ENCODE results near the gene BNIP1.
"Not testable (repeated sequence)": the region's sequence is repeated elsewhere in the genome, so short reads cannot be mapped to it uniquely, and the experiment has no call there.

Gene BNIP1, protein sequence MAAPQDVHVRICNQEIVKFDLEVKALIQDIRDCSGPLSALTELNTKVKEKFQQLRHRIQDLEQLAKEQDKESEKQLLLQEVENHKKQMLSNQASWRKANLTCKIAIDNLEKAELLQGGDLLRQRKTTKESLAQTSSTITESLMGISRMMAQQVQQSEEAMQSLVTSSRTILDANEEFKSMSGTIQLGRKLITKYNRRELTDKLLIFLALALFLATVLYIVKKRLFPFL

DNA sequence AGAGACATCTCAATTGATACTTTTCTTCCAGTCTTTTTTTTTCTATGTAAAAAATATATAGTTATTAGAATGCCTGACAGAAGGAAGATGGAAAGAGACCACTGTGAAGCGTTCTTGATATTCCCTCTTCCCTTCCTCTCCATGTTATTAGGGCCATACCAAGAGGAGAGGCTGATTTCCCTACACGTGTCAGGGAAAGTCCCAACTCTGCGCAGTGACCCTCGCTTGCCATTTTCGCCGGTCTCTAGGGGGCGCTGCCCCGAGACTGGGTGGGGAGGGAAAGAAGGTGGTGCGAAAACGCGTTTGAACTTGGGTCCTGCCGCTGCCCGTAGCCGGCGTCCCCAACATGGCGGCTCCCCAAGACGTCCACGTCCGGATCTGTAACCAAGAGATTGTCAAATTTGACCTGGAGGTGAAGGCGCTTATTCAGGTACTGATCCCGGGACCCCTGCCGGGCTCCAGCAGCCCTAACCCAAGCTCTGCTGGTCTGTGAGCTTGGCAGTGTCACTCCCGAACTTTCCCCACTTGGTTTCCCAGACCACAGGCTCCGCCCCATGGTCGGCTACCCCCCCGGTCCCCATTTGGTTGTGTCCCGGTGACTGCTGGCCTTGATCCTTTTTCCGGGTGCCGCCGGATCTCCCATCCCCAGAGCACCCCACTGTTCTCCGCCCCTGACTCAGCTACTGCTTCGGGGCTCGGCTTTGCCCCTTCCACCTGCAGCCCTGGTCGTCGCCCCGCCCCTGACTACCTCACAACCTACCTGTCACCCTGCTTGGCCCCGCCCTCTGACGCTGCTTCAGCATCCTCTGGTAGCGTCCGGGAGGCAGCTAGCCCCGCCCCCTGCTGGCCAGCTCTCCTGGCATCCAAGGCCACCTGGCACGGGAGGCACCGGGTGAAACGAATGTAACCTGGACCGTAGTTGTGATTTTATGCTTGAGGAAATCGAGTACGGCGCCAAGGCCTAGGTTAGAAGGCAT lies at the start of gene BNIP1:
Gene BNIP1, plus strand, starts transcription at position 332 of the 977 bp plus-strand sequence. Its CDS starts 15 bp downstream, at position 347.
- peak; percentile 89 to 100 for DNase-seq

DNA sequence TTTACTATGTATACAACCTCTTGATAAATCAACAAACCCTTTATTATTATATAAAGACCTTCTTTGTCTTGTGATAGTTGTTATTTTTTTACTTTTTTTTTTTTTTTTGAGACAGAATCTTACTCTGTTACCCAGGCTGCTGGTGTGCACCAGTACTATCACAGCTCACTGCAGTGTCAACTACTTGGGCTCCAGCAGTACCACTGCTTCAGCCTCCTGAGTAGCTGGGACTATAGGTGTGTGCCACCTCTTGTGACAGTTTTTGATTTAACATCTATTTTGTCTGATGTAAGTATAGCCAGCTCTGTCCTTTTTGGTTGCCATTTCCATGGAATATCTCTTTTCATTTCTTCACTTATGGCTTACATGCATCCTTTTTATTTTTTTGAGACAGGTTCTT lies 45.5 kb upstream of the BNIP1 start:
- no peak for DNase-seq

DNA sequence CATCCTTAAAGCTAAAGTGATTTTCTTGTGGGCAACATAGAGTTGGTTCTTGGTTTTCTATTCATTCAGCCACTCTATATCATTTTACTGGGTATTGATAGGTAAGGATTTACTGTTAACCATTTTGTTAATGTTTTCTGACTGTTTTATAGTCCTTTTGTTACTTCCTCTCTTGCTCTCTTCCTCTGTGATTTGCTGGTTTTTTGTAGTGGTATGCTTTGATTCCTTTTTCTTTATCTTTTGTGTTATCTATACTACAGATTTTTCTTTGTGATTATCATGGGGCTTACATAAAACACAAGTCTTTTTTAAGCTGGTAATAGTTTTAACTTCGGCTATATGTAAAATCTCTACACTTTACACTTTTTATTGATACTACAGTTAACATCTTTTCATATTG lies 44.9 kb upstream of the BNIP1 start:
- no peak for DNase-seq

DNA sequence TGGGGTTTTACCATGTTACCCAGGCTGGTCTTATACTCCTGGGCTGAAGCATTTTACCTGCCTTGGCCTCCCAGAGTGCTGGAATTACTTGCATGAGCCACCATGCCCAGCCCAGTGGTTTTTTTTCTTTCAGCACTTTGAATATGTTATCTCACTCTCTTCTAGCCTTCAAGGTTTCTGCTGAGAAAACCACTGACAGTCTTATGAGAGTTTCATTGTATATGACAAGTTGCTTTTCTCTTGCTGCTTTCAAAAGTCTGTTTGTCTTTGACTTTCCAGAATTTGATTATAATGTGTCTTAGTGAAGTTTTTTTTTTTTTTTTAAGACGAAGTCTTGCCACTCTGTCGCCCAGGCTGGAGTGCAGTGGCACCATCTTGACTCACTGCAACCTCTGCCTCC lies 43.1 kb upstream of the BNIP1 start:
- DNase-seq, result no peak

DNA sequence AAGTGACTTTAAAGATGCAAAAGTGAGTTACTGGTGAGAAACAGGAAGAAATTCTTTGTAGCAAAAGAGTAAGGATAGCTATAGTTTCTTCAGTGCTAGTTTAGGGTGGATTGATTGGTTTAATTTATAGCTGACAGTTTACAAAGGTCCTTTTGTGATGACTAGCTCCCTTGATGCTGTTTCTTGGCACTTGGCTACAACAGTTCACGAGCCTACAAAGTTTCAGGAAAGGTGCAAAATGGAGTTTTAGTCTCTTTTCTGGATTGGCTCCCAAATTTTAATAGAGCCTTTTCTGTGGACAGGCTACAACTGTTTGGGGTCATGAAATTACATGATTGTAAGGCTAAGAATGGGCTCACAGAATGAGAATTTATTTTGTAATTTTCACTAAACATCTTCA lies 40.9 kb upstream of the BNIP1 start:
- no peak for DNase-seq

DNA sequence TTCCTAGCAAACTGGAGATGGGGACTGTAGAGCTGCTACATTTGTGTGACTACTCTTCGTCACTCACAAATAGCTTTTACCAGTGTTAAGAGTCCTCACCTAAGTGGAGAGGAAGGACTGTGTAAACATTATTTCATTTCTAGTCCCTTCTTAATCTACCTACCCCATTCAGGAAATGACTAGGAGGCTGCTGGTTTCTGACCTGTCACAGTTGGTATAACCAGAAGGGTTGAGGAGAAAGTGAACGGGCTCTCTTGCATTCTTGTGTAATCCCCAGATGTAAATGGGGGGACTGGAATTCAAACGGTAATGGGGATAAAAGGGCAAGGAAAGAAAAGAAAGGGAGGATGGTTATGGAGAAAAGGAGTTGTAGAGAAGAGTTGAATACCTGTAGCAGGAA lies 35.4 kb upstream of the BNIP1 start:
- DNase-seq, result no peak

DNA sequence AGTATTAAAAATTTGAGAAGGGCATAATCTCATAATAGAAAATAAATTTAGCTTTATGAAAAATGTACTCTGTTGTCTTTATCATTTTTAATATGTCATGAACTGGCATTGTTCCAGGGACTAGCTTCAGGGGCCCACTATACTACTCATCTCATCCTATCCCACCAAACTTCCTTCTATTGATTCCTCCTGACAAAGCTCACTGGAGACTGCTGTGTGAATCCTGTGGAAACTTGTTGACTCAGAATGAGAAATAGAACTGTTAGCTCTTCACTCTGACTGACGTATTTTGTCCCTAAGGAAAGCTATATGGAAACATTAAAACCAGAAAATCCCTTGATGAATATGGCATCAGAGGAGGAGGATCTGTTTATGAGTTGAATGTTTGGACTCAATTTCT lies 29.8 kb upstream of the BNIP1 start:
- DNase-seq, result no peak

DNA sequence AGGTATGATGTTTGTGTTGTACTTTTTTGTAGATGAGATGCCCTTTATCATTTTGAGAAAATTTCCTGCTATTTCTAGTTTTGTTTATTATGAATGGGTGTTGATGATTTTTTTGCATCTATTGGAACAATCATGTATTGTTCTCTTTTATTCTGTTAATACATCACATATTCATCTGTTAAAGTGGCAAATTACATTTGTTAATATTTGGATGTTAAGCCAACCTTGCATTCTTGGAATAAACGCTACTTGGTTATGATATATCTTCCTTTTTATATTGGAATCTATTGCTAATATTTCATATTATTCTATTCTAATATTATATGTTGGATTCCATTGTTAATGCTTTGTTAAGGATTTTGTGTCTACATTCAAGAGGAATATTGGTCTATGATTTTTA lies 24.6 kb upstream of the BNIP1 start:
- no peak for DNase-seq

DNA sequence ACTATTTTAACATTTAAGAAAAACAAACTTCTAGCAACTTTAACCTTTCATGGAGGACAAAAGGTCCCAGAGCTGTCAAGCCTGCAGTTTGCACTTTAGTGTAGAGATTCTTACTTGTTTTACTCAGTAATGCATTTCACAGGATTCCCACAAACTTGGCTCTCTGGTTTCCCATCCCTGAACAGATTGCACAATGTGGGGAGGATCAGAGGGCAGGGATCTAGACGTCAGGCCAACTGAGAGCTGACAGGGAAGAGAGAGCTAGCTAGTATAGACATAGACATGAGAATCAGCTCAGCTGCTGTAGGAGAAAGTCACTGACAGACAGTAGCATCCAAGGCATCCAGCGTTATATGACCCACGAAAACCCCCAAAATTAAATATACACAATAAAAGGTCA lies 20.9 kb upstream of the BNIP1 start:
- DNase-seq, result no peak

DNA sequence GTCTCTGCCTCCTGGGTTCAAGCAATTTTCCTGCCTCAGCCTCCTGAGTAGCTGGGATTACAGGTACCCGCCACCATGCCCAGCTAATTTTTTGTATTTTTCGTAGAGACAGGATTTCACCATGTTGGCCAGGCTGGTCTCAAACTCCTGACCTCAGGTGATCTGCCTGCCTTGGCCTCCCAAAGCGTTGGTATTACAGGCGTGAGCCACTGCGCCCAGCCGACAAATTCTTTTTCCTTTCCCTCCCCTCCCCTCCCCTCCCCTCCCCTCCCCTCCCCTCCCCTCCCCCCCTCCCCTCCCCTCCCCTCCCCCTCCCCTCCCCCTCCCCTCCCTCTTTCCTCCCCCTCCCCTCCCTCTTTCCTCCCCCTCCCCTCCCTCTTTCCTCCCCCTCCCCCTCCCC lies 12.2 kb upstream of the BNIP1 start:
- DNase-seq, result not testable (repeated sequence)

DNA sequence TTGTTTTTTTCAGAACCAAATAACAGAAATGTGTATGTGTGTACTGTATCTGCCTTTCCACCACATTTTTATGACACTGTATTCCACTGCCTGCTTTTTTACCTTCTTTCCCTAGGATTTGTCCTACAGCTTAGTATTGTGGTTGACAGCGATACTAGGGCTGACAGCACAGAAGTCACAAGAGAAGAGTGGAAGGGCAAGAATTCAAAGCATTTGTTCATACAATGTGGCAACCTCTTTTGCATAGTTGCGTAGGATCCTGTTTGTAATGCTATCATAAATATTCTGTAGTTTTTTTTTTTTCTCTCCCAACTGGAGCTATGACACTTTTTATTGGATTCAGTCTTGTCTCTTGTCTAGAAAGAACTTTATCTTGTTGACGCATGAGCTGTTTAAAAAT lies 5.6 kb upstream of the BNIP1 start:
- peak in 1 of 2 donors; percentile 4 for DNase-seq

DNA sequence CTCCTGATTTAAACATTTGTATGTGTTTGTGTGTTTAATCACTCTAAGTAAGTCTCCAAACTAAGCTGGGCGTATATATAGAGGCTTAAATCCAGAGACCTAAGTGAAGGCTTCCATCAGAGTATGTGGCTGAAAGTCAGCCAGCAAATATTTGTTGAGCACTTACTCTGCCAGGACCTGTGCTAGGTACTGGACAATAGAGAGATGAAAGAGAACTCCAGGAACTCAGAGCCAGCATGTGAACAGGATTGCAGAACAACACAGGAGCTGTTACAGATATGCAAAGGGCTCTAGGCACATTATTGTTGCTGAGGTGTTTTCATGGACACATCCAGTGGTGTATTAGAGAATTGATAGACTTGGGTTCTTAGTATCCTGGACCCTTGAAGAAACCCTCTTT lies 4.7 kb upstream of the BNIP1 start:
- DNase-seq, result no peak

DNA sequence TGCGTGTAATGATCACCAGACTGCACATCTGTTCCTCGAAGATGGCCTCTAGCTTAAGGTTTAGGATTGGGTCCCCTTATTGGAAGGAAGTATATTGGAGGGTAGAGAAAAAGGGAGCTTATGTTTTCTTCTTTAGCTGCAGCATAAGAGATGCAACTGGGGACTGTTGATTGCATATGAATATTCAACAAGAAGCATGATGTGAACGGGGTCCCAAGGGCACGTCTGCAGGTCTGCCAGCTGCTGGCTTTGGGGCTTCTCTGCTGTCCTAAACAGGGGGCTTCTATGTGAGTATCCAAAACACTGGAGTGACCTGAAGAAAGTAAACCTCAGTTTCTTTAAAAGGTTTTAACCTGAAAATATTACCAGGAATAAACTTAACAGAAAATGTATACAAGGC lies 3.6 kb upstream of the BNIP1 start:
- DNase-seq, result no peak

DNA sequence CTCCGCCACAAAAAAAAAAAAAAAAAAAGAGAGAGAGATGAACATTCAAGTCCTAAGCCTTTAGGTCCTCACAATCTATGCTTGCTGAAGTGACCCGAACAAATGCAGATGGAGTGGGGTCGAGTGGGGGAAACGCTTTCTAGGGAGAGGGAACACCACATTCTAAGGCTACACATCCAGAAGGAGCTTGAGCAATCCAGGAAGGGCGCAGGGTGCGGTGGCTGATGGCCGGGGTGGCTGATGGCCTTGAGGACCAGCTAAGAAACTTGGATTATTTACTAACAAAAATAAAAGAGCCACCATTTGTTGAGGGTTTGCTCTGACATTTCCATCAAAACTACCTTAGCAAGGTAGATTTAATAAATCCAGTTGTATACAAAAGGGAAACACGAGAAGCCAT lies 764 bp upstream of the BNIP1 start:
- no peak for DNase-seq

DNA sequence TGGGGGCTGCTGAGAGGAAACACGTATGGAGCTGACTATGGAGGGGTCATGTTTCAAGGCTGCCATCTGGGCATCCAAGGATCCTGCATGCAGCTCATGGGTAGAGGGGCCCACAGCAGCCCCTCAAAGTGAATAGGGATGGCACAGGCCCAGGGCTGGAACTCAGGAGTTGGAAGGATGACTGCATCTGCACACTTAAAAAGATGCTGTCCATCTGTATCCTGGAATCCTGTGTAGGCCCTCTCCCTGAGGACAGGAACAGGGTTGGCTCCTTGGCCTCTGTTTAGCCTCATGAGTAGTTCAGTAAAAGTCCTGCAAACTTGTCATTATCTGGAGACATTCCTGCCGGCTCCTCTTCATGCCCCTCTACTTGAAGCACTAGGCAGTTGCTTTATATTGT lies 4.0 kb downstream of the BNIP1 start:
- DNase-seq, result no peak

DNA sequence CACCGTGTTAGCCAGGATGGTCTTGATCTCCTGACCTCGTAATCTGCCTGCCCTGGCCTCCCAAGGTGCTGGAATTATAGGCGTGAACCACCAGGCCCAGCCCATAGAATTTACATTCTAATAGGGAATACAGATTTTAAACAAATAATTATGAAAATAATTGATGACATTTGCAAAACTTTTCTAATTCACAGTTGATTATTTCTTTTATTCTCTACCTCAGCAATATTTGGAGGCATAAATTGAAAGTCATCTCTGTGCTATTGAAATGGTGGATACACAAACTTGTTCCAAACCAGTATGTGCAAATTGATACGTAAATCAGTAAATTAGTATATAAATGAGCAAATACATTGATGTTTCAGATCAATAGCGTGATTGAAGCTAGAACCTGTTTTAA lies 8.2 kb downstream of the BNIP1 start:
- no peak for DNase-seq

DNA sequence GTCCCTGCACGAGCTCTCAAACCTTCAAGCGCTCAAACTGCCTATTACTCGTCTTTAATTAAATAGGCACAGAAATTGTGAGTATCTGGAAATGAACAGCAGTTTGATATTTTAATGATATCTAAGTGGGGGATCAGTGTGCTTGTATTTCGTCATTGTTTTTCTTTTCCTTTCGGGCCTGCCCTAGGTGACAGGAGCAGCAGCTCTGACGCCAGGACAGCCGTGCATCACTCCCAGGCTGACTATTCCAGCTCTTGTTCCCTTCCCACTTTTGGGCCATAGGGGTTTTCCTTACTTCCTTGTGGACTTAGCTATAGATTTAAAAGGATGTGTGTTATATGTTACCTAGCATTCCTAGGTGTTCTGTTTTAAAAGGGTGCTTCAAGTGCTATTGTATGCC lies 9.5 kb downstream of the BNIP1 start:
- no peak for DNase-seq

DNA sequence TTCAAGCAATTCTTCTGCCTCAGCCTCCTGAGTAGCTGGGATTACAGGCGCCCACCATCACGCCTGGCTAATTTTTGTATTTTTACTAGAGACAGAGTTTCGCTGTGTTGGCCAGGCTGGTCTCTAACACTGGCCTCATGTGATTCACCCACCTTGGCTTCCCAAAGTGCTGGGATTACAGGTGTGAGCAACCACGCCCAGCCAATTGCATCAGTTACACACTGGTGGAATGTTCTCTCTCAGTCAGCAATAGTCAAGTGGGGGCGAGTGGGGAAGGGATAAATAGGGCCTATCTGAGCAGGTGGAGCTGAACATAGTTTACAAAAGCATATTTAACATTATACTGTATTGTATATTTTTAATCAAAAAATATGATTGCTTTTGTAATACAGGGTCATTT lies 10.3 kb downstream of the BNIP1 start:
- DNase-seq, result not testable (repeated sequence)

DNA sequence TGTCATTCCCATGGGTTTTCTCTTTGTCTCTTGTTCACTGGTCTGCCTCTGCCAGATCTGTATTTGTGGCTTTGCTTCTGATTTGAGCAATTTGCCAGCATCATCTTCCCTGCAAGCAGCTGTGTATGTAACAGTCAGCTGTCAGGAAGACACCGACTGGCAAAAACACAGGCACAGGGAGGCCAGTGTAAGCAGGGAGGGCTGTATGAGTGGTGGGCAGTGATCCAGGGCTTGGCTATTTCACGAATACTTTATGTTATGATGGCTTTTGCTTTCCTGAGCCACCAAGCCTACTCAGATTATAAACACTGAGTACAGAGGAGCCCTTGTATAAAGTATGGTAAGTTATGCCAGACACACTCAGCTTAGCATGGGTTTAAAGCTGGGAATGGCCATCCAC lies 11.6 kb downstream of the BNIP1 start:
- no peak for DNase-seq

DNA sequence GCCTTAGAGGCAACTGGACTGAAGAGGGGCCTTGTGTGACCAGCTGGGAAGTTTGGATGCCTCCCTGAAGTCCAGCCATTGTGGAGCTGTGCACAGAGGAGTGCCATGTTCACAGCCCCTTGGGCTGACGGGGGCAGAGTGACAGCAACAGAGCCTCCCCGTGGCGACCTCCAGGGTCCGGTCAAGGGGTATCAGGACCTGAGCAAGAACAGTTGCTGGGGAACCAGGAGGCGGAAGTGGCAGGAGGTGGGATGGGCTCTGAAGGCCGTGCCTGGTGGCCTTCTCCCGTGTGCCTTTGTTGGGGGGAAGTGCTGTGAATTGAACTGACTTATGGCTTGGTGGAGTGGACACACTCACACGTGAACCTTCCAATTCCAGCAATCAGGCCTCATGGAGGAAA lies 14.0 kb downstream of the BNIP1 start:
- no peak for DNase-seq

DNA sequence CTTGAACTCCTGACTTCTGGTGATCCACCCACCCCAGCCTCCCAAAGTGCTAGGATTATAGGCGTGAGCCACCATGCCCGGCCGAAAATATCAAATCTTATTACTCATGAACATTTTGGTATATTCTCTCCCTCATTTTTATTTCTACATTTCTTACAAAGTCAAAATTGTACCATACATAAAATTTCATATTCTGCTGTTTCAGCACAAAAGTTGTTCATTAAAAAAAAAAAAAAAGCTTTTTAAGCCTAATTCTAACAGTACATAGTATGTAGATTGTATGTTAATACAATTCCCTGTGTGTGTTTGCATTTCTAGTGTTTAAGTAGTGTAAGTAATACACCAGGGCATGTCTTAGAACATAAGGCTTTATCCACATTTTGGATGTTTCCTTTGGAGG lies 14.9 kb downstream of the BNIP1 start:
- DNase-seq, result no peak

DNA sequence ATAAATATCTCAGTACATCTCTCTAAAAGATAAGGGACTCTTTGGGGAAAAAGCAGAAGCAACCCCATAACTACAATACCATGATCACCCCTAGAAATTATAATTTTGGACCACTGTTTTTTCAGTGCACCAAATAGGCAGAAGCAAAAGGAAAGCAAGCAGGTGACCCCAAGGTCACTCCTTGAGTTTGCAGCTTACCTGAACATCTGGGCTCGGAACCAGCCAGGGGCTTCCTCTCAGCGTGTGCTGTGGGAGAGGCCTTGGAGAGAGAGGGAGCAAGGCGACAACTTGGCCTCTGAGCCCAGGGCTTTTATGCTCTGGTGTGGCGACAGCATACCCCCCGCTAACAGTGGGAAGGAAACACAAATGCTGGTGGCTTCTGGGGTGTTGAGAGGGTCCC lies 16.8 kb downstream of the BNIP1 start:
- no peak for DNase-seq

DNA sequence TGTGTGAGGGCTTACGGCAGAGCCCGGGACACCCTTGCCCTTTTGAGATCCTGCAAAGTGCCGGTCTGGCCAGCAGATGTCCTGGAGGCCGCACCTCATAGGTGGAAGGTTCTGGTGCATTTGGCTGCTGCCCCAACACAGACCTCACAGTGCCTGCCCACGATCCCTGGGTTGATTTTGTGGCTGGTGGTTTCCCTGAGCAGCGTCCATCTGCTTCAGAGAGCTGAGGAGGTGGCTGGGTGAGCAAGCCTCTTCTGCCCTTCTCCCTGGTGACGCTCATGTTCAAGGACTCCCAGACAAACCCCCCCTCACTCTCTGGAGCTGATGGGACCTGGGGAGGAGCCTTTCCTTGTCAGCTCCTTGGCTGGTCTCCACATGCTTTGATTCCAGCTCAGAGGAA lies 18.9 kb downstream of the BNIP1 start:
- no peak for DNase-seq

Measured in inflammatory macrophage treated with lipopolysaccharide for 1 hour (primary cell).